ENCODE results near the gene RPL10.

The RPL10 gene

GRCh38 chrX:154356596-154356995, 41.6 kb upstream of the RPL10 start:
- DNase-seq (ENCODE audit: low read depth): no peak
- no peak for TF ChIP-seq CTCF (IDR thresholded peaks at IDR 0.05; ENCODE audit: low read length, missing control alignments)
- no peak overlapping the region for H3K4me3 ChIP-seq (replicated peaks; ENCODE audit: low read depth, low read length)

GRCh38 chrX:154357205-154357604, 41.0 kb upstream of the RPL10 start:
- H3K4me3 ChIP-seq (replicated peaks; ENCODE audit: low read depth, low read length): no peak overlapping the region
- no peak for DNase-seq (ENCODE audit: low read depth)
- no peak for TF ChIP-seq CTCF (IDR thresholded peaks at IDR 0.05; ENCODE audit: low read length, missing control alignments)

- TF ChIP-seq CTCF (IDR thresholded peaks at IDR 0.05; ENCODE audit: low read length, missing control alignments): no peak
- DNase-seq (ENCODE audit: low read depth): no peak
- no peak overlapping the region for H3K4me3 ChIP-seq (replicated peaks; ENCODE audit: low read depth, low read length)
These were observed 40.2 kb upstream of the RPL10 start for GRCh38 chrX:154358011-154358410.

- no peak for TF ChIP-seq CTCF (IDR thresholded peaks at IDR 0.05; ENCODE audit: low read length, missing control alignments)
- H3K4me3 ChIP-seq (replicated peaks; ENCODE audit: low read depth, low read length): no peak overlapping the region
- no peak for DNase-seq (ENCODE audit: low read depth)
These were observed 39.3 kb upstream of the RPL10 start for GRCh38 chrX:154358829-154359228.

- H3K4me3 ChIP-seq (replicated peaks; ENCODE audit: low read depth, low read length): no peak overlapping the region
- no peak for DNase-seq (ENCODE audit: low read depth)
- no peak for TF ChIP-seq CTCF (IDR thresholded peaks at IDR 0.05; ENCODE audit: low read length, missing control alignments)
These were observed 38.6 kb upstream of the RPL10 start for GRCh38 chrX:154359362-154360154.

GRCh38 chrX:154360155-154360713, 37.9 kb upstream of the RPL10 start:
- no peak for TF ChIP-seq CTCF (IDR thresholded peaks at IDR 0.05; ENCODE audit: low read length, missing control alignments)
- DNase-seq (ENCODE audit: low read depth): no peak
- no peak overlapping the region for H3K4me3 ChIP-seq (replicated peaks; ENCODE audit: low read depth, low read length)

All from fibroblast of pulmonary artery (primary cell).